GM21528 (cell line): ENCODE measurements around the gene ADGRG1.
"Not testable (repeated sequence)": the region's sequence is repeated elsewhere in the genome, so short reads cannot be mapped to it uniquely, and the experiment has no call there.

Source experiments
- ATAC-seq: cut with Tn5 transposase; IDR thresholded peaks from one replicate; pipeline ENCODE4 v1.9.1; 2021; ENCODE audit warnings: mild to moderate bottlenecking, moderate library complexity; ENCODE audit not compliant: unreplicated experiment, low FRiP score

Gene ADGRG1

GRCh38 chr16:57663917-57664661 is 35.7 kb downstream of the ADGRG1 start:
- no peak for ATAC-seq

- ATAC-seq: no peak
These were observed 36.2 kb downstream of the ADGRG1 start for GRCh38 chr16:57664662-57665025.

GRCh38 chr16:57665541-57665940 is 37.1 kb downstream of the ADGRG1 start:
- ATAC-seq: no peak

GRCh38 chr16:57666353-57667047 is 38.1 kb downstream of the ADGRG1 start:
- ATAC-seq: no peak

- no peak for ATAC-seq
These were observed 38.7 kb downstream of the ADGRG1 start for GRCh38 chr16:57667048-57667525.

- no peak for ATAC-seq
These were observed 39.3 kb downstream of the ADGRG1 start for GRCh38 chr16:57667526-57668262.

- ATAC-seq: no peak
These were observed 39.8 kb downstream of the ADGRG1 start, which contains the start of gene ADGRG3 for GRCh38 chr16:57668263-57668571. Gene ADGRG3, plus strand, starts transcription at chr16:57668306. Its CDS starts 42 bp downstream, at chr16:57668348.

GRCh38 chr16:57668630-57669475 is 40.4 kb downstream of the ADGRG1 start:
- ATAC-seq: no peak

- ATAC-seq: no peak
These were observed 41.2 kb downstream of the ADGRG1 start for GRCh38 chr16:57669476-57670162.

- ATAC-seq: no peak
These were observed 41.8 kb downstream of the ADGRG1 start for GRCh38 chr16:57670196-57670595.

GRCh38 chr16:57671451-57671850 is 43.0 kb downstream of the ADGRG1 start:
- ATAC-seq: not testable (repeated sequence)

- no peak for ATAC-seq
These were observed 44.0 kb downstream of the ADGRG1 start for GRCh38 chr16:57672416-57672815.

- no peak for ATAC-seq
These were observed 44.4 kb downstream of the ADGRG1 start for GRCh38 chr16:57672824-57673223.

- ATAC-seq: no peak
These were observed 47.5 kb downstream of the ADGRG1 start for GRCh38 chr16:57675741-57676551.

GRCh38 chr16:57676553-57677085 is 48.2 kb downstream of the ADGRG1 start:
- ATAC-seq: no peak

- ATAC-seq: no peak
These were observed 49.4 kb downstream of the ADGRG1 start for GRCh38 chr16:57677622-57678369.

GRCh38 chr16:57679016-57679415 is 50.6 kb downstream of the ADGRG1 start:
- ATAC-seq: no peak
